ENCODE results near the gene RGS11.

DNA sequence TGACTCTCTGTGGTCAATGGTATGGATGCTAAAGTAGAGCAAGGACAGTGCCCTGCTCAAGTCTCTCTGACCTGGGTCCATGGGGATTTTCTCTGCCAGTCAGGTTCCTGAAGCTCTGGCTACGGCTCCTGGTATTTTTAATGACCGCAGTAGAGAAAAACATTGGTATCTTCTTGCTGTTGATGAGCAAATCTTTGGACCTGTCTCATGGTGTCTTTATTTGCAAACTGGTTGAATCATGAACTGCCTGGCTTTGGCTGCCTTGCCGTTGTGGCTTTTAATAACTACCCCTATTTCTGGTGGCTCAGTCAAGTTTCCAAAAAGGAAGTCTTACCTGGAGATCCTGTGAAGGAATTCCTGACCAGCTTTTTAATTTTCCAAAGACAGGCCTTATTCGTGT is 32.4 kb downstream of the RGS11 start:
- TF ChIP-seq, protein P1, sequence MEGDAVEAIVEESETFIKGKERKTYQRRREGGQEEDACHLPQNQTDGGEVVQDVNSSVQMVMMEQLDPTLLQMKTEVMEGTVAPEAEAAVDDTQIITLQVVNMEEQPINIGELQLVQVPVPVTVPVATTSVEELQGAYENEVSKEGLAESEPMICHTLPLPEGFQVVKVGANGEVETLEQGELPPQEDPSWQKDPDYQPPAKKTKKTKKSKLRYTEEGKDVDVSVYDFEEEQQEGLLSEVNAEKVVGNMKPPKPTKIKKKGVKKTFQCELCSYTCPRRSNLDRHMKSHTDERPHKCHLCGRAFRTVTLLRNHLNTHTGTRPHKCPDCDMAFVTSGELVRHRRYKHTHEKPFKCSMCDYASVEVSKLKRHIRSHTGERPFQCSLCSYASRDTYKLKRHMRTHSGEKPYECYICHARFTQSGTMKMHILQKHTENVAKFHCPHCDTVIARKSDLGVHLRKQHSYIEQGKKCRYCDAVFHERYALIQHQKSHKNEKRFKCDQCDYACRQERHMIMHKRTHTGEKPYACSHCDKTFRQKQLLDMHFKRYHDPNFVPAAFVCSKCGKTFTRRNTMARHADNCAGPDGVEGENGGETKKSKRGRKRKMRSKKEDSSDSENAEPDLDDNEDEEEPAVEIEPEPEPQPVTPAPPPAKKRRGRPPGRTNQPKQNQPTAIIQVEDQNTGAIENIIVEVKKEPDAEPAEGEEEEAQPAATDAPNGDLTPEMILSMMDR (IDR thresholded peaks at IDR 0.05 in 8 of 11, conservative IDR thresholded peaks at IDR 0.05 in 3 of 11): no peak
- TF ChIP-seq POLR2A (IDR thresholded peaks at IDR 0.05) (no peak), POLR2AphosphoS5 (IDR thresholded peaks at IDR 0.05) (no peak)
